Measurements from ENCODE around the gene EIPR1. TPM values are rescaled to one million over a fixed set of nuclear protein-coding genes. Genes with fewer than 3 reads are reported as not detected.

EIPR1 gene
- total RNA-seq, 2 donors from 2014 or later = 14.1 to 16.3 TPM

Other genes with a start within 250 kb of the EIPR1 start
- gene TRAPPC12, start 1.9 kb upstream of the EIPR1 start, total RNA-seq = 10 to 100 TPM; 71.3 to 87.8 TPM
- gene ADI1, start 141.7 kb upstream of the EIPR1 start, total RNA-seq = 10 to 100 TPM; 29.5 to 43.2 TPM
- 10 to 100 TPM; 20.7 to 23.9 TPM for gene RNASEH1, start 180.5 kb upstream of the EIPR1 start, total RNA-seq
- gene RPS7, start 197.4 kb upstream of the EIPR1 start, total RNA-seq = 1,000 to 10,000 TPM; 1,084 to 1,219 TPM
- gene COLEC11, start 217.3 kb upstream of the EIPR1 start, total RNA-seq = 1 to 10 TPM in 1 of 2 donors, under 1 TPM in 1; 0.71 to 3.8 TPM